H9 (cell line): ENCODE results near the gene HOXA4. TPM values are rescaled to one million over a fixed set of nuclear protein-coding genes. Genes with fewer than 3 reads are reported as not detected.
A peak's percentile ranks its signal among the peaks of the same experiment; 100 is the strongest.

ENCODE experiments used
- DNase-seq: peaks from one replicate; pipeline ENCODE4 v3.0.0-alpha.2; 2017
- H2AFZ ChIP-seq: one replicate; pipeline ENCODE4 v1.6.1; 2013; ENCODE audit warnings: mild to moderate bottlenecking, low read length, control low read depth, moderate library complexity
- H2AK5ac ChIP-seq: 2 replicates; pipeline ENCODE4 v1.6.1; 2013; ENCODE audit warnings: low read length, control low read depth, mixed read lengths; ENCODE audit not compliant: insufficient read length
- H2BK120ac ChIP-seq: one replicate; pipeline ENCODE4 v1.6.1; 2013; ENCODE audit warnings: low read depth, mild to moderate bottlenecking, low read length, control low read depth, inconsistent platforms; ENCODE audit not compliant: poor library complexity, severe bottlenecking
- H2BK12ac ChIP-seq: 2 replicates; pipeline ENCODE4 v1.6.1; 2013; ENCODE audit warnings: low read length, control low read depth, mixed read lengths, low read depth; ENCODE audit not compliant: insufficient read length
- H2BK15ac ChIP-seq: 2 replicates; pipeline ENCODE4 v1.6.1; 2013; ENCODE audit warnings: low read depth, low read length, control low read depth
- H2BK20ac ChIP-seq: one replicate; pipeline ENCODE4 v1.6.1; 2013; ENCODE audit warnings: low read depth, mild to moderate bottlenecking, low read length, control low read depth, inconsistent platforms; ENCODE audit not compliant: poor library complexity, severe bottlenecking
- H2BK5ac ChIP-seq: 2 replicates; pipeline ENCODE4 v1.6.1; 2013; ENCODE audit warnings: low read length, control low read depth, mixed read lengths; ENCODE audit not compliant: insufficient read length
- H3K14ac ChIP-seq: 2 replicates; pipeline ENCODE4 v1.6.1; 2013; ENCODE audit warnings: low read length, control low read depth; ENCODE audit not compliant: insufficient read depth
- H3K18ac ChIP-seq: 2 replicates; pipeline ENCODE4 v1.6.1; 2013; ENCODE audit warnings: low read depth, mild to moderate bottlenecking, mixed read lengths, low read length, control low read depth; ENCODE audit not compliant: insufficient read length
- H3K23ac ChIP-seq: 2 replicates; pipeline ENCODE4 v1.6.1; 2013; ENCODE audit warnings: low read length, control low read depth, mixed read lengths, low read depth; ENCODE audit not compliant: insufficient read length
- H3K23me2 ChIP-seq: 2 replicates; pipeline ENCODE4 v1.6.1; 2013; ENCODE audit warnings: low read depth, mild to moderate bottlenecking, mixed read lengths, low read length, control low read depth; ENCODE audit not compliant: insufficient read length, poor library complexity, severe bottlenecking
- H3K27ac ChIP-seq: 2 replicates; pipeline ENCODE4 v1.5.1; 2013; ENCODE audit warnings: low read length, control low read depth, mixed read lengths, low read depth; ENCODE audit not compliant: insufficient read length
- H3K27me3 ChIP-seq: 2 replicates; pipeline ENCODE4 v1.6.1; 2013; ENCODE audit warnings: low read length, control low read depth, inconsistent platforms; ENCODE audit not compliant: insufficient read depth
- H3K4ac ChIP-seq: 2 replicates; pipeline ENCODE4 v1.6.1; 2013; ENCODE audit warnings: low read depth, mild to moderate bottlenecking, control low read depth, inconsistent platforms, low read length, moderate library complexity
- H3K4me1 ChIP-seq: 2 replicates; pipeline ENCODE4 v1.6.1; 2013; ENCODE audit warnings: low read length, control low read depth, inconsistent platforms; ENCODE audit not compliant: insufficient read depth
- H3K4me2 ChIP-seq: 2 replicates; pipeline ENCODE4 v1.6.1; 2013; ENCODE audit warnings: low read length, control low read depth, mixed read lengths; ENCODE audit not compliant: insufficient read length, insufficient read depth
- H3K56ac ChIP-seq: 2 replicates; pipeline ENCODE4 v1.6.1; 2013; ENCODE audit warnings: low read depth, mild to moderate bottlenecking, mixed read lengths, low read length, control low read depth; ENCODE audit not compliant: insufficient read length
- H3K79me1 ChIP-seq: 2 replicates; pipeline ENCODE4 v1.6.1; 2013; ENCODE audit warnings: low read depth, mild to moderate bottlenecking, moderate library complexity, low read length, control low read depth, inconsistent platforms; ENCODE audit not compliant: insufficient read depth, poor library complexity, severe bottlenecking
- H3K79me2 ChIP-seq: 2 replicates; pipeline ENCODE4 v1.6.1; 2013; ENCODE audit warnings: low read length, control low read depth, inconsistent platforms; ENCODE audit not compliant: insufficient read depth
- H3K9ac ChIP-seq: 2 replicates; pipeline ENCODE4 v1.6.1; 2013; ENCODE audit warnings: low read length, control low read depth, mixed read lengths; ENCODE audit not compliant: insufficient read length; ENCODE audit errors: extremely low read depth
- H3K9me3 ChIP-seq: one replicate; pipeline ENCODE4 v1.6.1; 2013; ENCODE audit warnings: low read depth, low read length, inconsistent platforms; ENCODE audit not compliant: control insufficient read depth
- H3T11ph ChIP-seq: one replicate; pipeline ENCODE4 v1.6.1; 2013; ENCODE audit warnings: mild to moderate bottlenecking, low read length, control low read depth, inconsistent platforms
- H4K20me1 ChIP-seq: one replicate; pipeline ENCODE4 v1.6.1; 2013; ENCODE audit not compliant: control insufficient read depth, insufficient read length, insufficient read depth
- H4K5ac ChIP-seq: 2 replicates; pipeline ENCODE4 v1.6.1; 2013; ENCODE audit warnings: low read depth, mild to moderate bottlenecking, mixed read lengths, low read length, control low read depth; ENCODE audit not compliant: insufficient read length
- H4K8ac ChIP-seq: replicated peaks from 2 replicates; pipeline ENCODE4 v1.6.1; 2013; ENCODE audit warnings: low read length, control low read depth, mixed read lengths, low read depth; ENCODE audit not compliant: insufficient read length
- H4K91ac ChIP-seq: 2 replicates; pipeline ENCODE4 v1.6.1; 2013; ENCODE audit warnings: low read depth, mild to moderate bottlenecking, moderate library complexity, mixed read lengths, low read length, control low read depth; ENCODE audit not compliant: insufficient read length
- H3K27ac Mint-ChIP-seq, 3 experiments: 2 replicates in 2 of 3; 3 replicates in 1 of 3; pipeline ENCODE4 v1.8.0; 2020 to 2021; ENCODE audit warnings: mixed read lengths in 3 of 3, mild to moderate bottlenecking in 1 of 3, moderate library complexity in 1 of 3
- H3K27me3 Mint-ChIP-seq: 2 replicates; pipeline ENCODE4 v1.8.0; 2021; ENCODE audit warnings: low read depth, mild to moderate bottlenecking, moderate library complexity, mixed read lengths
- H3K36me3 Mint-ChIP-seq, 3 experiments: 2 replicates in 2 of 3; 3 replicates in 1 of 3; pipeline ENCODE4 v1.8.0; 2020 to 2021; ENCODE audit warnings: low read depth in 3 of 3, mixed read lengths in 3 of 3; ENCODE audit not compliant: insufficient read depth in 1 of 3
- H3K4me1 Mint-ChIP-seq, 2 experiments: 2 replicates each; pipeline ENCODE4 v1.8.0; 2020; ENCODE audit warnings: mixed read lengths in 2 of 2
- H3K4me3 Mint-ChIP-seq, 2 experiments: 2 replicates in 1 of 2; 3 replicates in 1 of 2; pipeline ENCODE4 v1.8.0; 2020 to 2021; ENCODE audit warnings: mild to moderate bottlenecking in 2 of 2, mixed read lengths in 2 of 2, moderate library complexity in 1 of 2
- H3K9me3 Mint-ChIP-seq, 2 experiments: 2 replicates in 1 of 2; 3 replicates in 1 of 2; pipeline ENCODE4 v1.8.0; 2020; ENCODE audit warnings: mild to moderate bottlenecking in 2 of 2, mixed read lengths in 2 of 2, moderate library complexity in 1 of 2
- CTCF ChIP-seq: fragments of 200-600 bp; sonication (generic); conservative IDR thresholded peaks from 3 replicates; pipeline ENCODE4 v1.8.0; 2021; ENCODE audit warnings: antibody characterized with exemption, mild to moderate bottlenecking
- WGBS: extraction: QIAGEN DNeasy Blood & Tissue Kit; methylation state at CpG from one replicate; pipeline ENCODE4 v1.1.7; 2013; ENCODE audit warnings: missing lambda C conversion rate, low lambda C conversion rate, mixed read lengths; ENCODE audit not compliant: insufficient read length; ENCODE audit errors: extremely low coverage; 5-methylcytosine and 5-hydroxymethylcytosine counted together
- total RNA-seq: library from RNA; stranded (reverse); gene quantifications from 2 replicates; pipeline ENCODE4 v1.2.1, GENCODE V29; 2021

HOXA4 gene
- total RNA-seq, 1 experiment from 2014 or later, result not detected

- no peak overlapping the region for H3K9ac ChIP-seq
- H2AK5ac ChIP-seq, result no peak overlapping the region
- no peaks in the 10 kb centered on the region for H3K9me3 ChIP-seq
- H4K8ac ChIP-seq, result no peak overlapping the region
- no peak overlapping the region for H3K27ac ChIP-seq
- H3K27me3 ChIP-seq, result peaks cover 92% of the 10 kb centered on the region
- H4K5ac ChIP-seq, result no peak overlapping the region
- no peak overlapping the region for H2BK5ac ChIP-seq
- H4K20me1 ChIP-seq, result peaks cover 2% of the 10 kb centered on the region
- no peak overlapping the region for H2BK15ac ChIP-seq
- no peak overlapping the region for H2BK120ac ChIP-seq
- no peak overlapping the region for H3K27ac Mint-ChIP-seq
- no peak overlapping the region for H4K91ac ChIP-seq
- H3K4me2 ChIP-seq, result peak overlapping the region; percentile 28
- no peak overlapping the region for H3K14ac ChIP-seq
- no peaks in the 10 kb centered on the region for H3K79me1 ChIP-seq
- peaks cover 100% of the 10 kb centered on the region for H3K27me3 Mint-ChIP-seq
- no peaks in the 10 kb centered on the region for H3K36me3 Mint-ChIP-seq
- no peak overlapping the region for H3K4ac ChIP-seq
- H3T11ph ChIP-seq, result no peak overlapping the region
- no peak overlapping the region for H2BK12ac ChIP-seq
- H3K4me3 Mint-ChIP-seq, result peak overlapping the region; percentile 61 to 86
- peaks cover 2 to 34% of the 10 kb centered on the region in 2 experiments for H3K9me3 Mint-ChIP-seq
- no peak for TF ChIP-seq CTCF
- H3K4me1 Mint-ChIP-seq, result peaks cover 45 to 64% of the 10 kb centered on the region in 2 experiments
- no peaks in the 10 kb centered on the region for H3K79me2 ChIP-seq
- no peak overlapping the region for H3K18ac ChIP-seq
- no peak for DNase-seq
- peaks cover 7% of the 10 kb centered on the region for H3K23me2 ChIP-seq
- no peak overlapping the region for H2BK20ac ChIP-seq
- no peak overlapping the region for H3K56ac ChIP-seq
- no peak overlapping the region for H2AFZ ChIP-seq
- peaks cover 5% of the 10 kb centered on the region; the same call in 1 of the 2 replicates for H3K4me1 ChIP-seq
- H3K23ac ChIP-seq, result no peak overlapping the region
- no CpG with 5 or more reads among the region's 41 CpGs for WGBS
Measured at GRCh38 chr7:27096768-27097514, 33.6 kb downstream of the HOXA4 start.
